Smooth muscle cell of the brain vasculature (primary cell): ENCODE data around the gene ARSI.

Experiments used
- DNase-seq: peaks from one replicate; pipeline ENCODE4 v3.0.0-alpha.2; 2012; ENCODE audit warnings: low read depth, low spot score

The ARSI gene

DNA sequence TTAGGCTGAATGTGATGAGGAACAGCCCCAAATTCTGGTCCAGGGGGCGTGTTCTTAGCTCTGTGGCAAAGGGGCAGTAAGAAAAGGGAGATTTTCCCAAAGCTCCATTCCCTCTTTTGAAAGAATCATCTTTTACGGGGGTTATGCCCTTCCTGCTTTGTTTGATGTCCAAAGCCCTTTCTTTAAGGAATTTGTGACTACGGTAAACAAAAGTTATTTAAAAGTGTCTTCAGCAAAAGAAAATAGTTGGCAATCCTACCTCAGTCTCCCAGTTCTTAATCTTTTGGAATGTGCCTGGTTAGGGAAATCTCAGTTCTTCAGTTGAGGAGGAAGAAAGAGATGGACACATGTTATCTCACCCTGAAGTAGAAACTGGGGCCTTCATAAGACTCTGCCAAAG is 24.4 kb upstream of the ARSI start:
- no peak for DNase-seq

DNA sequence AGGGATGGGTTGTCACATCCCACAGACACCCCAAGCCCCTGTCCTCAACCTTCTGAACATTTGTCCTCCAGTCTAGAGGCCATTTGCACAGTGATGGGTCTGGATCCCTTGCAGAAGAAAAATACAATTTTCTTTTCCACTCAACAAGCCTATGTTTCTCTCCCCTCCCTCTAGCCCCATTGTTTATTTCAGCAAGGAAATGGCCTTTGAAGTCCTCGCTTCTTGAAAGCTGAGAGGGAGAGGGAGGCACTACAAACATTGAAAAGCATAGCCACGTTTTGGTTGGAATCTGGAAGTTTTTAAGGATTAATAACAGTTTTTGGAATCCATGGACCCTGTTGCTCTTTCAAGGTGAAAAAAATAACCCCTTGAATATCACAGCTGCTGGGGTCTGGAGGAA is 24.0 kb upstream of the ARSI start:
- DNase-seq: no peak

DNA sequence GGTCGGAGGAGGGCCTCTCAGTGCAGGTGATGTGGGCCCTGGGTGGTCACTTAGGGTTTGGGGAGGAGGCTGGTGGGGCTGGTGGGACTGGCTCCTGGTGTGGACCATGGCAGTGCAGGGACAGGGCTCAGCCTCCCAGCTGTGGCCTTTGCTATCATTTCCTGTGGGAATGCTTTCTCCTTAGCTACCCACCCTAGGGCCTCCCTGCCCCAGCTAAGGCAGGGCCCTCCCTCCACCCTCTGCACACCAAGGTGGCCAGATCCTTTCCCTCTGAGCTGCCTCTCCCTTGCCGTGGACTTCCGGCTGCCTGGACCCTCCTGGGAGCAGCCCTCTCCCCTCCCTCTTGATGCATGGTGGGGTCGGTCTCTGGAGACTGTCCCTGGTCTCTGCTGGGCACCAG is 22.7 kb upstream of the ARSI start:
- DNase-seq: no peak

DNA sequence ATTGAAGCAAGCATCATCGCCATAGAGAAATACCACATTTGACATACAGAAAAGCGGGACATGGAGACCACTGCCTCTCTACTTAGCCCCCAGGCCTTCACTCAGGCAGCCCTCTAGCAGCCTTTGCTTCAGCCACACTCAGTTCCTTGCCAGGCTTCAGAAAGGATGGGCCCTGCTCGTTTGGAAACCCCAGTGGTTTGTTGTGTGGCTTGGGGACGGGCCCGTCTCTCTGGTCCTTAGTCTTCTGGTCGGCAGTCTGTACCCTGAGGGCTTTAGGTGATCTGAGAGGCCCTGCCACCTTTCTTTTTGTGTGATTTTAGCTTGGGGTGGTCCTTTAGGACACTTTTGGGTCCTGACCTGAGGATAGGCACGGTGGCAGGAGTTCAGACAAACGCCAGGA is 21.1 kb upstream of the ARSI start:
- no peak for DNase-seq

DNA sequence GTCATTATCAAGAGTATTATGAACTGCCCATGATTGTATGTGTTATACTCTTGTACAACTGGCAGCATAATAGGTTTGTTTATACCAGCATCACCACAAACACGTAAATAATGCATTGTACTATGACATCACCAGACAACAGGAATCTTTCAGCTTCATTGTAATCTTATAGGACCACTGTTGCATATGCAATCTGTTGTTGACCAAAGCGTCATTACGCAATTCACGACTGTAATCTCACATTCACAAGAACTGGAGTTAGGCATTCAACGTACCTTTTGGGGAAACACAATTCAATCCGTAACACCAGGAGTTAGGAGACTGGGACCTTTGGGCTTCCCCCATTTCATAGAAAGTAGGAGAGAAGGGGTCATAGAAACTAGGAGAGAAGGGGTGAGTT is 20.4 kb upstream of the ARSI start:
- no peak for DNase-seq

DNA sequence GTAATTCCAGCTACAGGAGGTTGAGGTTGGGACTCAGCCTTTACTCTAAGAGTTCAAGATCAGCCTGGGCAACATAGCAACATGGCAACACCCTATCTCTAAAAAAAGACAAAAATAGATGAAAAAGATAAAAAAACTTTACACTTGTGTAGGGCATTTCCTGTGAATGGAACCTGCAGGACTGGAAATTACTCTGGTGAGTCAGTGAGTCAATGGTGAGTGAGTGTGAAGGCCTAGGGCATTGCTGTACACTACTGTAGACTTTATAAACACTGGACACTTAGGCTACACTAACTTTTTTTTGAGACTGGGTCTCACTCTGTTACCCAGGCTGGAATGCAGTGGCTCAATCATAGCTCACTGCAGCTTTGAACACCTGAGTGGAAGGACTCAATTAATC is 19.5 kb upstream of the ARSI start:
- DNase-seq: no peak

DNA sequence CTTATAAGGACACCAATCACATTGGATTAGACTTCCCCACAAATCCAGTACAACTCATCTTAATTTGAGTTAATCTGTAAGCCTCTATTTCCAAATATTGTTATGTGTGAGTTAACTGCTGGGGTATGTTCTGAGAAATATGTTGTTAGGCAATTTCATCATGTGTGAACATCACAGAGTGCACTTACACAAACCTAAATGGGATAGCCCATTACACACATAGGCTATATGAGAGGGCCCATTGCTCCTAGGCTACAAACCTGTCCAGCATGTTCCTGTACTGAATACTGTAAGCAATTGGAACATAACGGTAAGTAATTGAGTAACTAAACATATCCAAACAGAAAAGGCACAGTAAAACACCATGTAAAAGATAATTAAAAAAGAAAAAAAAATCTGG is 19.1 kb upstream of the ARSI start:
- DNase-seq: no peak

DNA sequence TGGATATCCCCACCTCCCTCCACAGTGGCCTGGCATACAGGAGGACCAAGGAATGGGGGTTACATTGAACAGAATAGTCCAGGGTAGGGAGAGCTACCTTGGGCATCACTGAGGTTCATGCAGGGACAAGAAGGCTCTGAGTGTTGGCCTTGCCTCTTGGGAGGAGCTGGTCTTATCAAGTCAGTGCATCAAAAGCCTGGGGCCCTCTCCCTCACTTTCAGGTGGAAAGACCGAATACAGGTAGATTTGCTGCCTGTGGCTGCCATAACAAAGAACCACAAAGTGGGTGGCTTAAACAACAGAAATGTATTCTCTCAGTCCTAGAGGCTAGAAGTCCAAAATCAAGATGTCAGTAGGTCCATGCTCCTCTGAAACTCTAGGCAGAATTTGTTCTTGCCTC is 18.5 kb upstream of the ARSI start:
- no peak for DNase-seq

DNA sequence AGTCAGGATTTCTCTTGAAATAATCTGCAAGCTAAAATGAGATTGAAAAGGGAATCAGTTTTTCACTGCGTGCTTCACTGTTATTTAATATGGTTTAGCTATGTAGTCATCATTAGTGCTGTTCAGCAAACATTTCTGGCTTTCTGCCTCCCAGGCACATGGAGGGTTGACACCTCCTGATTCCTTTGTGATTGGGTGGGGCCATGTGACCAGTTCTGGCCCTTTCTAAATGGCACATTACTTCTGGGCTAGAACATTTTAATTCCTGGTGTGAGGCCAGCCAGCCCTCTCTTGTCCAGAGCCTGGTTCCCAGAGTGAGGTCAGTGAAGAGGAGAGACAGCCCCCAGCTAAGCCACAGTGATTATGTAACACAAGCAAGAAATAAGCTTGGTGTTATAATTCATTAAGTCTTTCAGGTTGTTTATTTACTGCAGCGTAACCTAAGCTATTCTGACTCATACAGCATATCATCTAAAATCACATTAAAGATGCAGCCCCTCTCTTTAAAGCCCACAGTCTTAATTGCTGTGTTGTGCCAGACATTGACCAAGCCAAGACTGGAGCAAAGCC is 17.4 kb upstream of the ARSI start:
- DNase-seq: no peak

DNA sequence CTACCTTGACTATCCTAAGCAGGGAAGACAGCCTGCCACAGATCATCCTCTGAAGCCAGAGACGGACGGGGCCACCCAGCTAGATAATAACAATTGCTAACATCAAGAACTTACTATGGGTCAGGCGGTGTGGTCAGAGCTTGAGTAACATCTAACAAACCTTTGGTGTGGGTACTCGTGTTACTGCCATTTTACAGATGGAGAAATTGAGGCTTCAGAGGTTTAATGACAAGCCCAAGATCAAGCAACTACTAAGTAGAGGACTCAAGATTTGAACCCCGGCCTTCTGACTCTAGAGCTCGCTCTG is 16.7 kb upstream of the ARSI start:
- DNase-seq: no peak

DNA sequence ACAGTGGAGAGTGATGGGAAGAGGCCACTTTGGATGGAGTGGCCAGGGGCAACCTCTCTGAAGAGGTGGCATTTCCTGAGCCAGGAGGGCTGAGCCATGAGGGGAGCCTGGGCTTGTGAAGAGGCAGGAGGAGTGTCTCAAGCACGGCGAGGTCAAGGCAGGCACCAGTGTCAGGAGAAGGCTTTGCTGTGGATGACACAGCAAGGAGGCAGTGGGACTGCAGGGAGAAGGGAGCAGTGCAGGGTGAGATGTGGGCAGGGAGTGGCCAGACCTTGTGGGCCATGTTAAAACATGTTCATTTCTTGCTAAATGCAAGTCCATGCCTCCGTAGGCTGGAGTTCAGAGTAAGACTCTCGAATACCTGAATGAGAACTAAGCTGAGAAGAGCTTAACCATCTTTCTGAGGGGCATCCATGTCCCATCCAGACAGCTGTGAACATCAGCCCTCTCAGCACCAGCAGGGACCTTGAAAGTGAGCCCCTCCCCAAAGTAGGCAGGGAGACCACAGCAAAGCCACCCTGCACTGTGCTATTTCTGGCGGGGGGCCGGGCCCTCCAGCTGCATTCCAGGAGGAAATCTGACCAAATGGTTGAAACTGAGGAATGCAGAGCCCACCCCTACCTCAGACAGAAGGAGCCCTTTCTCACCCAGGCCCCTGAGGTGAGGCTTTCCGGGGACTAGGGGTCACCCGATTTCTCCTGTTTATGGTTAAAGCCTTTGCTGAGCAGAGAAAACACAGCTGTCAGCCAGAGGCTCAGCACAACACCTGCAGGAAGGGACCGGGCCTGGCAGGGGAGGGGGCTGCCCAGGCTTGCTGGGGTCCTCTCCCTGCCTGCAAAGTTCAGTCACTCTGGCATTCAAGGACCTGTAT is 16.1 kb upstream of the ARSI start:
- no peak for DNase-seq

DNA sequence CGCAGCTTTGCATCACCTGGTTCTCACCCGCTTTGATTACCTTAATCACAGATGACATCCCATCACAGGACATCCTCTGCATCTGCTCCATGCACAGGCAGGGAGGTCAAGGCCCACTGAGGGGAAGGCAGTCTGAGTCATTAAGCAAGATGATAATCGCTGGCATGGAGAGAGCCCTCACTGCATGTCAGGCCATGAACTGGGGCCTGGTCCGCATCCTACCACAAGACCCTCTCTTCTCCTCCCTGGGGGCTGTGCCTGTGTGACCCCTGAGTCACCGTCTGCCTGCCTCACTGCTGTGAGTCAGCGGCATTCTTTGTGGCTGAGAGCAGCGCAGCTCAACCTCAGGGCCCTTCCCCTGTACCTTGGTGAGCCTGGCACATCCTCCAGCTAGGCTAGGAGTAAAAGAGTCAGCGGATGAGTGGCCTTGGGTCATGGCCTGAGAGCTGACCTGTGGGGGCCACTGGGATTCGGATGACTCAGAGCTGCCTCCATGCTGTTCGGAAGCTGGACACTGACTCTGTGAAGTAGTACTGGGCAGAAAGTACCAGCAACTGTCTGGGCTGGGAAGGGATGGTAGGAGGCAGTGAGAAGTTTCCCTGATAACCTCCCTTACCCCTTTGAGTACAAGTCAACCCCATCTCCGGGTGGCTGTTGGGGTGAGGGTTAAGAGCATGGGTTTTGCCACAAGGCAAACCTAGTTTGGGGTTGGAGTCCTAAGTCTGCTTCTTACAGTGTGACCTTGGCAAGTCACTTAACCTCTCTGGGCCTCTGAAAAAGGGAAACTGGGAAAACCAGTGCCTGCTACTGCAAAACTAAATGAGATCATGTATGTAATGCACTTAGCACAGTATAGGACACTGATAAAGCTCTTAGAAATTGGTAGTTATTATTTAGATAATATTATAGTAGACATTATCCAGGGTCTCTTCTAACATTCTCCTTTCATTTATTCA is 14.6 kb upstream of the ARSI start:
- DNase-seq: peak; percentile 54

DNA sequence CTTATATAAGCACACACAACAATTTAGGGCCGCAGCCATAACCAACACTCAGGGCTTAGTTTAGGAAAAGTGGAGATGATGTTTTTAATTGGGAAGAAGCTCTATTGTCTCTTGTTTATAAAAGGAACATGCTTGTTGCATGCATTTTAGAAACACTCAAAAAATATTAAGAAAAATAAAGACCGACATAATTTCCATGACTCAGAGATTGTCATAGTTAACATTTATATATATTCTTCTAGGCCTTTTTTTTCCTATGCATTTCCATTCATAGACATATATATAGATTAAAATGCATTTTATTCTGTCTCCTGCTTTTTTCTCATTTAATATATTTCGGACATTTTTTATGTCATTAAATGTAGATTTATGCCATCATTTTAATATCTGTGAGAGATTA is 13.6 kb upstream of the ARSI start:
- DNase-seq: no peak

DNA sequence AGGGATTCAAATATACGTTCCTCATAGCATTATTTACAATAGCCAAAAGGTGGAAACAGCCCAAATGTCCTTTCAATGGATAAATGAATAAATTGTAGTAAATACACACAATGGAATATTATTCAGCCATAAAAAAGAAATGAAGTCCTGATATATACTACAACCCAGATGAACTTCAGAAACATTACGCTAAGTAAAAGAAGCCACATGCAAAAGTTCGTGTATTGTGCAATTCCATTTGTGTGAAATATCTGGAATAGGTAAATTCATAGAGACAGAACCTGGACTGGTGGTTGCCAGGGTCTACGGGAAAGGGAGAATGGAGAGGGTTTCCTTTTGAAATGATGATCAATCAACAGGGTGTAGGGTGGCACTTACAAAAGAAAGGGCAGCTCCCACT is 12.5 kb upstream of the ARSI start:
- no peak for DNase-seq

DNA sequence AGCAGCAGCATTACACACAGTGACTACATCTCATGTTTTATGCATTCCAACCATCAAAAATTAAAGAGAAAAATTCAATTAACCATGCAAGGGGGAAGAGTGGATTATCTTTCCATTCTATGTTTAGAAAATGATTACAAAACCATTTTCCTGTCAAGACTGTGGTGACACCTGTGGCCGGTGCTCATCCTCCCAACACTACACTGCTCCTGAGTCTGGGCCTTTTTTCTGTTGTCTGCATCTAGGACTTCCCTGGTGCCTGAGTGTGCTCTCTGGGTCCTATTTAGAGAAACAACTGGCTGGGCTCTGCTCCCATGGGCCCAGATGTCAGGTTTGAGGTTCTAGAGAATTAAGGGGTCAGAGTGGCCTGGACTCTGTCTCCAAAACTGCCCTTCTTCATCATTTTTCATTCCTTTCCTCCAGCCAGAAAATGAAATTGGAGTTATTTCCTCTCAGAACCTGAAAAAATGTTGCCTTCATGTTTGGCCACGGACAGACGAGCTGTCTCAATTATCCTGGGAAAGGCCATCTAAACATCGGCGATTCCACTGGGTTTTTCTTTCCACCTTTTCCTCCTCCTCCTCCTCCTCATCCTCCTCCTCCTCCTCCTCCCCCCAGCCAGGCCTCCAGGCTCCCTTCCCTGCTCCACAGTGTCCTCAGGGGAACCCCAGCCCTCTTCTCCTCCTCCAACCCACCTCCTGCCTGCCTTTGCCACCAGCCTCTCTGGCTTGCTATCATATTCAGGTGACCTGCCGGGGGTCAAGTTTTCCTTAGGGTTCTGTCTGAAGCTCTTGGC is 11.4 kb upstream of the ARSI start:
- DNase-seq: no peak

DNA sequence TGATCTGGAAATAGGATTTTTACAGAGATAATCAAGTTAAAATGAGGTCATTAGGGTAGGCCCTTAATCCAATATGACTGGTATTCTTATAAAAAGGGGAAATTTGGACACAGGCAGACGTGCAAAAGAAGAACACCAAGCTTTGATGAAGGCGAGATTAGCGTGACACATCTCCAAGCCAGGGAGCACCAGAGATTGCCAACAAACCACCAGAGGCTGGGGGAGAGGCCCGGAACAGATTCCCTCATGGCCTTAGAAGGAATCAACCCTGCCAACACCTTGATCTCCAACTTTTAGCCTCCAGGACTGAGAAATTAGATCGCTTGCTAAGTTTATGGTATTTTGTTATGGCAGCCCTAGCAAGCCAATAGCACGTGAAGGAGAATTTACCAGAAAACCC is 10.8 kb upstream of the ARSI start:
- no peak for DNase-seq

DNA sequence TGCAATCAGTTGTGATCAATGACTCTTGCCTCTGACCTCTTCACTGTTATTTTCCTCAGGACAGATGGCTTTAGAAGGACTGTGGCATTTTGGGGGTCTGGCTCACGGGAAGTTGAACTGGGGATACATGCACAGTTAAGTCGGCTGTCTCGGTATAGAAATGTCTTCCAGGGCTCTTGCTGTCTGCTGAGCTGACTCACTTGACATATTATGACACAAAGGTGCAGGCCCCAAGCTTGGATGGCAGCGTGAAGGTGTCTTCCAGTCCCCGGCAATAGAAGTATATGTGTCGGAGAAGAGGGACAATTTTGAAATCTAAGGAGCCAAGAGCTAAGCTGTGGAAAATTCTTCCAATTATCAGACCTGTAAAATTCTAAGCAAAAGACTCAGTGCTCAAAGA is 9.8 kb upstream of the ARSI start:
- DNase-seq: no peak

DNA sequence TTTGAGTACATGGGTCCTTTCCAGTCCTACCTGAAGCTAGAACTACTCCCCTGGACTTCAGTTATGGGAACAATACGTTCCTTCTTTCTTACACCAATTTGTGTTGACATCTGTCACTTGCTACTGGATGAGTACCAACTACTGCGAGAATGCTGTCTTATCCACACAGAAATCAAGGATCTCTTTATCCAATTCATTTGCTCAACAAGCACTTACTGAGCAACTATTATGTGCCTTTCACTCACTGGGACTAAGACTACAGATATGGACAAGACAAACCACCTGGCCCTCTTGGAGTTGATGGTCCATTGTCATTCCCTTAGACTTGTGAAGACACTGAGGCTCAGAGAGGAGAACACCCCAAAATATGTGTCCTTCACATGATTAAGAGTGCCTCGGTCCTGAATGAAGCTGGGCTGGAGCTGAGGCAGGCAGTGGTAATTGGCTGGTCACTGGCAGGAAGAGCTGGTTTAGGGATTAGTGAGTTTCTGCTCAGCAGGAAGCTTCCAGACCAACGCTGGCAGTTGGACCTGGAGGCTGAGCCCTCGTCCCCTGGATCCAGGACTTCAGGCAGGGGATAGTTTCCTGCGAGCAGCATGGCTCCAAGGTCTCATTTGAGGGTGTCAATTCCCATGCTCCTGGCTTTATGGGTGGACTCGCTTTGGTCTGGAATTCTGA is 8.4 kb upstream of the ARSI start:
- no peak for DNase-seq

DNA sequence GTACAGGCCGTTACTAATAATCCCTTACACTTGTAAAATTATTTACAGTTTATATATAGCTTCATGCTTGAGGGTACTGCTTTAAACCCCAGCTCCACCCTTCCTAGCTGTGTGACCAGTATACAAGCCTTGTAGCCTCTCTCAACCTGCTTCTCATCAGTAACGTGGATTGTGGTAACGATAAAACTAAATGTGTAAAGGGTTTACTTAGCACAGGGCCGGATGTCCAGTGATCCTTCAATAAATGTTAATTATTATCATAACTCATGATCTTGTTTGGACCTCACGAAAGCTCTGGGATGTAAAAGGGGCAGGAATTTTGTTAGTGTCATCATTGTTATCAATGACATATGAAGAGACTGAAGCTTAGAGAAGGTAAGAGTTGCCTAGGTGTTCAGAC is 7.5 kb upstream of the ARSI start:
- DNase-seq: no peak

DNA sequence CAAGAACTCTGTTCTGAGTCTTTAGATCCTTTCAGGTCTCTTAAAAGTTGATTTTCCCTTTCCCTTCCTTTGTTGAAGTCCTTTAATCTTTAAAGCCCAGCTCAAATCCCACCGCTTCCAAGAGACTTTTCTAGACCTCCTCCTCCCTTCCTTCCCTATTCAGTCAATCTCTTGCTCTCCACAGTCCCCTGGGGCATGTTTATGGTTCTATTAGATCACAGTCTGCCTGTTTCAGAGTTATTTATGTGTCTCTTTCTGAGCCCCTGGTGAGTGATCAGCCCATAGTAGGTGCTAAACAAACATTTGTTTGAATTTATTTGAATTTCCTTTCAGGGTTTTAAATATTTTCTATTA is 7.2 kb upstream of the ARSI start:
- DNase-seq: no peak

DNA sequence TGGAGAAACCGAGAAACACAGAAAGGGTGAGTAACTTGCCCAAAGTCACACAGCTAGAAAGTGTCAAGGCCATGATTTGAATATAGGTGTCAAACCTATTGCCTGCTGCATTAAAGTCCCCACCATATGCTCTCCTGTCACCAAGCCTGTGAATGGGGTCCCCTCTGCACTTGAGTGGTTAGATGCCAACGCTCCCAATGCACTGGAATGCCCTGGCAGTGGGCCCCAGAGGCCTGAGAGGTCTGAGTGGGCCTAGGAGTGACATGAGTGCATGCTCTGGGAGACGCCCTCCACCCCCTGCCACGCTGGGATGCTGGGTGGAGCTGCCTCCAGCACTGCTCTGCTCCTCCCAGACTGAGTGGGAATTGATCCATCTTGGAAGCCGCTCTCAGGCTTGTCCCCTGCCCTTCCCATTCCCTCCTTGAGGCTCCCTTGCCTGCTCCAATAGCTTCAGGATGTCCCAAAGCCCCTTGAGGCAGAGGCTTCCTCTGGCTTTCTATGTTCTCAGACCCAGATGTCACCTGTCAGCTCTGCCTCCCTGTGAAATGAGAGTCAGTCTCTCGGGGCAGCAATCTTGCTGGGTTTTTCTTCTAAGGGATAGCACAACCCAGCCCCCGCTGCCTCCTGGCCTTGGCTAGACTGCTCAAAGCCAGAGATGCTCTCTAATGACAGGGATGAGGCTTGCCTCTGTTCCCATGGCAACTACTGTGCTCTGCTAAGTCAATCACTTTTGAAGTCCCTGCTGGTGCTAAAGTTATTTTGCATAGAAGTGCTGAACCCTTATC is 6.6 kb upstream of the ARSI start:
- DNase-seq: no peak
